HepG2 (cell line): ENCODE data around the gene NTM. TPM values are rescaled to one million over a fixed set of nuclear protein-coding genes. Genes with fewer than 3 reads are reported as not detected.
"Not testable (repeated sequence)": the region's sequence is repeated elsewhere in the genome, so short reads cannot be mapped to it uniquely, and the experiment has no call there.

ENCODE experiments used
- ATAC-seq: fragments of 200-7000 bp; cut with Tn5 transposase; 3 replicates; pipeline ENCODE4 v1.9.1; 2020; ENCODE audit warnings: mild to moderate bottlenecking, moderate library complexity
- BruUV-seq: library from RNA; stranded (reverse); fragments of 400-500 nt; replicated peaks from 2 replicates; lab custom pipeline; 2021; lab: Mats Ljungman, UMichigan
- CTCF ChIA-PET: fragments of 300-600 bp; formaldehyde crosslinking; extraction: SDS; loops from one replicate; lab custom pipeline; 2021; ENCODE audit warnings: low total read pairs, inconsistent platforms, low intra/inter-chr PET ratio; lab: Yijun Ruan, JAX
- POLR2A ChIA-PET: fragments of 350-600 bp; sonication (Branson Sonifier 250); formaldehyde crosslinking; loops from one replicate; lab custom pipeline; 2020; ENCODE audit warnings: antibody characterized with exemption, inconsistent platforms; lab: Yijun Ruan, JAX
- DNase-seq: peaks from one replicate; pipeline ENCODE4 v3.0.0-alpha.2; 2015; ENCODE audit warnings: low spot score
- FAIRE-seq: peaks from 3 replicates; lab custom pipeline; 2011; peaks lifted over from hg19 to GRCh38; lab: Jason Lieb, UNC
- H2AFZ ChIP-seq: one replicate; pipeline ENCODE4 v1.6.1; 2011; ENCODE audit warnings: low read length, inconsistent platforms
- H3K27ac ChIP-seq: fragments of 300-600 bp; 3 replicates; pipeline ENCODE4 v1.8.0; 2011; ENCODE audit warnings: mixed run types, mild to moderate bottlenecking, mixed read lengths, low read length, inconsistent platforms; ENCODE audit not compliant: insufficient read depth; ENCODE audit errors: extremely low read length
- H3K27me3 ChIP-seq, 2 experiments: fragments of 200-600 bp in 1 of 2; 2 replicates in 1 of 2; 3 replicates in 1 of 2; pipeline versions ENCODE4 v1.6.0 to v1.8.0; 2011; ENCODE audit warnings: low read length in 2 of 2, mild to moderate bottlenecking in 2 of 2, moderate library complexity in 2 of 2, inconsistent platforms in 1 of 2; ENCODE audit not compliant: insufficient read depth in 2 of 2, control insufficient read depth in 1 of 2
- H3K36me3 ChIP-seq, 2 experiments: fragments of 200-600 bp in 1 of 2; replicated peaks in 1 of 2; 2 replicates in 1 of 2; 3 replicates in 1 of 2; pipeline versions ENCODE4 v1.5.1 to v1.8.0; 2011; ENCODE audit warnings: low read length in 2 of 2, inconsistent platforms in 1 of 2; ENCODE audit not compliant: insufficient read depth in 2 of 2, control insufficient read depth in 1 of 2
- H3K4me1 ChIP-seq: 2 replicates; pipeline ENCODE4 v1.5.1; 2012; ENCODE audit warnings: low read length, inconsistent platforms; ENCODE audit not compliant: insufficient read depth
- H3K4me2 ChIP-seq: 2 replicates; pipeline ENCODE4 v1.6.0; 2011; ENCODE audit warnings: low read depth, low read length, inconsistent platforms
- H3K4me3 ChIP-seq, 3 experiments: fragments of 200-600 bp in 1 of 3; sonication (generic), shearing (Covaris generic) in 1 of 3; replicated peaks in 1 of 3; 2 replicates each; pipeline ENCODE4 v1.5.1; 2011 to 2016; ENCODE audit warnings: low read length in 3 of 3, inconsistent platforms in 2 of 3, low read depth in 2 of 3, mild to moderate bottlenecking in 2 of 3, control low read depth in 1 of 3, mixed read lengths in 1 of 3; ENCODE audit not compliant: insufficient read depth in 1 of 3
- H3K79me2 ChIP-seq: one replicate; pipeline ENCODE4 v1.6.1; 2011; ENCODE audit warnings: low read length, inconsistent platforms; ENCODE audit not compliant: insufficient read depth
- H3K9ac ChIP-seq: 2 replicates; pipeline ENCODE4 v1.6.0; 2011; ENCODE audit warnings: mild to moderate bottlenecking, low read depth, low read length, inconsistent platforms; ENCODE audit not compliant: insufficient read depth
- H3K9me3 ChIP-seq: 2 replicates; pipeline ENCODE4 v1.5.1; 2012; ENCODE audit warnings: mild to moderate bottlenecking, low read length
- H4K20me1 ChIP-seq: 2 replicates; pipeline ENCODE4 v1.6.0; 2011; ENCODE audit warnings: inconsistent platforms, mild to moderate bottlenecking, low read length, moderate library complexity; ENCODE audit not compliant: insufficient read depth
- HCFC1 ChIP-seq: fragments of 150-350 bp; IDR thresholded peaks from 2 replicates; pipeline ENCODE4 v1.6.1; 2014; ENCODE audit warnings: low read depth, low read length
- ZNF230 ChIP-seq: sonication (generic); formaldehyde crosslinking; IDR thresholded peaks from 2 replicates; pipeline ENCODE4 v1.4.0; 2020; ENCODE audit warnings: mild to moderate bottlenecking, missing genetic modification reagents
- WGBS: methylation state at CpG from one replicate; pipeline ENCODE4 v1.1.6; 2017; ENCODE audit warnings: low lambda C conversion rate; 5-methylcytosine and 5-hydroxymethylcytosine counted together
- in situ Hi-C: cut with HindIII; loops from 2 replicates; pipeline ENCODE4 v1.10.0; 2017; ENCODE audit warnings: low pct_unique_long_range_greater_than_20kb; ENCODE audit not compliant: extremely low pct_ligation_motif_present
- intact Hi-C: fragments of 100-400 bp; cut with micrococcal nuclease; formaldehyde crosslinking; loops from one replicate; pipeline ENCODE4 v1.10.0; 2022; ENCODE audit not compliant: unreplicated experiment
- polyA plus RNA-seq, 8 experiments: library from polyadenylated mRNA; depleted of rRNA in 3 of 8; stranded (reverse) in 7 of 8; unstranded in 1 of 8; fragments of >200 nt; fragmentation: Illumina TruSeq in 4 of 8; extraction: Trizol in 4 of 8; gene quantifications; 2 replicates each; pipeline versions ENCODE4 v1.2.1 to v1.2.3, GENCODE V29; 2011 to 2016; ENCODE audit warnings: low read depth in 4 of 8, missing spikeins in 1 of 8, mixed read lengths in 1 of 8; ENCODE audit not compliant: insufficient read depth in 1 of 8
- total RNA-seq, 5 experiments: library from RNA; depleted of rRNA; stranded (reverse); fragments of >200 nt; fragmentation: Illumina TruSeq; extraction: Trizol; gene quantifications; 2 replicates each; pipeline ENCODE4 v1.2.3, GENCODE V29; 2016; ENCODE audit warnings: low read depth in 1 of 5
- TF ChIP-seq, protein P1 (sequence below): sonication (generic); formaldehyde crosslinking; IDR thresholded peaks from 2 replicates; pipeline ENCODE4 v1.5.1; 2020; ENCODE audit warnings: mild to moderate bottlenecking, missing genetic modification reagents
- TF ChIP-seq, protein P2 (sequence below): sonication (generic); formaldehyde crosslinking; IDR thresholded peaks from 2 replicates; pipeline ENCODE4 v1.5.1; 2020; ENCODE audit warnings: missing genetic modification reagents, mild to moderate bottlenecking, borderline replicate concordance
- TF ChIP-seq, protein P3 (sequence below): sonication (generic); formaldehyde crosslinking; IDR thresholded peaks from 2 replicates; pipeline ENCODE4 v1.4.0; 2020; ENCODE audit warnings: missing genetic modification reagents

NTM gene
- total and polyA plus RNA-seq, 2 of the 13 experiments (the other 11 are each of a cell fraction or from before 2014, with no cell fraction given) = not detected

DNA sequence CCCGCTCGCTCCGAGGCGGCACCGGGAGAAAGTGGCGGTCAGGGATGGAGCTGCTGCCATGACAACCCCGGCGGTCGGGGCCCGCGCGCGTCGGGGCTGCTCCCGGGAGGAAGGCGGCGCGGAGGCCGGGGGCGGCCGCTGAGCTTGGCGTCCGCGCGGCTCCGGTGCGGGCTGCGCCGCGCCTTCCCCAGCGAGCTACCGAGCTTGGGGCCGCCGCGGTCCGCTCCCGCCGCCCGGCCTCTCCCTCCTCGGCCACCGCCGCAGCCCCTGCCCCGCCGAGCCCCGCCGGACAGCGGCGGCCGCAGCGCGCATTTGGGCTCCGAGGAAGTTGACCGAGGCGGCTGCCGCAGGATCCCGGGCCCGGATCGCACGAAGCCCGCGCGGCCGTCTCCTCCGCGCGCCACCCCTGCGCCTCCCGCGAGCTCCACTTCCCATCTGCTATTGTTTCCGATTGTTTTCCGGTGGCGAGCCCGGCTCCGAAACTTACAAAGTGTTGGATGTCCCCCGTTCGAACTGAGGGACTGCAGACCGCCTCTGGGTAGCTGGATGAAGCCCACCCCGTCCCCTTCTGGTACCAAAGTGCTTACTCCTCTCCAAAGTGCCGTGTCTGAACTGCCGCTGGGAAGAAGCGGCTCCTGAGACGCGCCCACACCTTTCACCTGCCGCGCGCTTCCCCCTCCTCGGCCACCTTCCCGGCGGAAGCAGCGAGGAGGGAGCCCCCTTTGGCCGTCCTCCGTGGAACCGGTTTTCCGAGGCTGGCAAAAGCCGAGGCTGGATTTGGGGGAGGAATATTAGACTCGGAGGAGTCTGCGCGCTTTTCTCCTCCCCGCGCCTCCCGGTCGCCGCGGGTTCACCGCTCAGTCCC lies 540.3 kb downstream of the NTM start (continued):
- TF ChIP-seq, protein P1, sequence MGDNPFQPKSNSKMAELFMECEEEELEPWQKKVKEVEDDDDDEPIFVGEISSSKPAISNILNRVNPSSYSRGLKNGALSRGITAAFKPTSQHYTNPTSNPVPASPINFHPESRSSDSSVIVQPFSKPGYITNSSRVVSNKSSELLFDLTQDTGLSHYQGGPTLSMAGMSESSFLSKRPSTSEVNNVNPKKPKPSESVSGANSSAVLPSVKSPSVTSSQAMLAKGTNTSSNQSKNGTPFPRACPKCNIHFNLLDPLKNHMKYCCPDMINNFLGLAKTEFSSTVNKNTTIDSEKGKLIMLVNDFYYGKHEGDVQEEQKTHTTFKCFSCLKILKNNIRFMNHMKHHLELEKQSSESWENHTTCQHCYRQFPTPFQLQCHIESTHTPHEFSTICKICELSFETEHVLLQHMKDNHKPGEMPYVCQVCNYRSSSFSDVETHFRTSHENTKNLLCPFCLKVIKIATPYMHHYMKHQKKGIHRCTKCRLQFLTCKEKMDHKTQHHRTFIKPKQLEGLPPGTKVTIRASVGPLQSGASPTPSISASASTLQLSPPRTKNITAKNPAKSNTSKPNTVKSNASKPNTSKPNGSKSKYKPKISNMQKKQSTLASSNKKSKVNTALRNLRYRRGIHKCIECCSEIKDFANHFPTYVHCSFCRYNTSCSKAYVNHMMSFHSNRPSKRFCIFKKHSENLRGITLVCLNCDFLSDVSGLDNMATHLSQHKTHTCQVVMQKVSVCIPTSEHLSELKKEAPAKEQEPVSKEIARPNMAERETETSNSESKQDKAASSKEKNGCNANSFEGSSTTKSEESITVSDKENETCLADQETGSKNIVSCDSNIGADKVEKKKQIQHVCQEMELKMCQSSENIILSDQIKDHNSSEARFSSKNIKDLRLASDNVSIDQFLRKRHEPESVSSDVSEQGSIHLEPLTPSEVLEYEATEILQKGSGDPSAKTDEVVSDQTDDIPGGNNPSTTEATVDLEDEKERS (CRISPR knock-in tag) = no peak
- TF ChIP-seq HCFC1 = no peak
- no peak for TF ChIP-seq ZNF230
- TF ChIP-seq, protein P2, sequence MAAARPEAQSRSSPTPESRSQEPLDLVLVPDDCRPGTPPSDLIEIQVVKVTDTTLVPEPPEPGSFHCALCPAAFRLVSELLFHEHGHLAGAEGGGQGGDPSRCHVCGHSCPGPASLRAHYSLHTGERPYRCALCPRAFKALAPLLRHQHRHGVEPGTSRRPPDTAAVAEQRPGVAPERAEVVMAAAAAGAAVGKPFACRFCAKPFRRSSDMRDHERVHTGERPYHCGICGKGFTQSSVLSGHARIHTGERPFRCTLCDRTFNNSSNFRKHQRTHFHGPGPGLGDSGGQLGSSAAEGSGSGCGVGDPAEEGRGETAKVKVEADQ (CRISPR knock-in tag) = no peak
- TF ChIP-seq, protein P3, sequence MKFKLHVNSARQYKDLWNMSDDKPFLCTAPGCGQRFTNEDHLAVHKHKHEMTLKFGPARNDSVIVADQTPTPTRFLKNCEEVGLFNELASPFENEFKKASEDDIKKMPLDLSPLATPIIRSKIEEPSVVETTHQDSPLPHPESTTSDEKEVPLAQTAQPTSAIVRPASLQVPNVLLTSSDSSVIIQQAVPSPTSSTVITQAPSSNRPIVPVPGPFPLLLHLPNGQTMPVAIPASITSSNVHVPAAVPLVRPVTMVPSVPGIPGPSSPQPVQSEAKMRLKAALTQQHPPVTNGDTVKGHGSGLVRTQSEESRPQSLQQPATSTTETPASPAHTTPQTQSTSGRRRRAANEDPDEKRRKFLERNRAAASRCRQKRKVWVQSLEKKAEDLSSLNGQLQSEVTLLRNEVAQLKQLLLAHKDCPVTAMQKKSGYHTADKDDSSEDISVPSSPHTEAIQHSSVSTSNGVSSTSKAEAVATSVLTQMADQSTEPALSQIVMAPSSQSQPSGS (CRISPR knock-in tag) = no peak

DNA sequence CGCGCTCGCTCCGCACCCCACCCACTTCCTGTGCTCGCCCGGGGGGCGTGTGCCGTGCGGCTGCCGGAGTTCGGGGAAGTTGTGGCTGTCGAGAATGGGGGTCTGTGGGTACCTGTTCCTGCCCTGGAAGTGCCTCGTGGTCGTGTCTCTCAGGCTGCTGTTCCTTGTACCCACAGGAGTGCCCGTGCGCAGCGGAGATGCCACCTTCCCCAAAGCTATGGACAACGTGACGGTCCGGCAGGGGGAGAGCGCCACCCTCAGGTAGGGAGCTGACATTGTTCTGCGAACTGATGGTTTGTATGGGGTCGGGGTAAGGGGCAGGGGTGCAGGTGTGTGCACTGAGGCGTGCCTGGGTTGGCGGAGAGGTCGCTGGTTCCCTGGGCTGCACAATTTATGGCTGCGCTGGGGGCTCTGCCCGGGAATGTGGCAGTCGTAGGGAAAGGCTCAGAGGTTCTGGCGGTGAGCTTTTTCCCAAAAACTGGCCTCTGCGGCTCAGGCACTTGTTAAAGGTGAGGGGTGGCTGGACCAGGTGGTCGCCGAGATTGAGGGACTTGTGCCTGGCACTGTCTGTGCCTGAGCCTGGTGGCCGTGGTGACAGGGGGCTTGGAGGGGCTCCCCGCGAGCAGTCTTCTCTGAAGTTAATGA lies 541.1 kb downstream of the NTM start:
- intact Hi-C loops, H3K36me3 ChIP-seq, DNase-seq, BruUV-seq, H3K9ac ChIP-seq, in situ Hi-C loops, FAIRE-seq, H3K79me2 ChIP-seq, H3K9me3 ChIP-seq, ATAC-seq, H3K4me2 ChIP-seq, H3K4me3 ChIP-seq, H2AFZ ChIP-seq, H3K27ac ChIP-seq, H3K4me1 ChIP-seq, H4K20me1 ChIP-seq, POLR2A ChIA-PET, CTCF ChIA-PET: not testable (repeated sequence)
- 37% methylated on average over 7 of the region's 36 CpGs for WGBS
- H3K27me3 ChIP-seq = peaks cover 1 to 17% of the 10 kb centered on the region in 2 experiments; a peak in 2 of 5 replicates
